Karpas-422 (cell line): ENCODE measurements around the gene JAGN1. TPM values are rescaled to one million over a fixed set of nuclear protein-coding genes. Genes with fewer than 3 reads are reported as not detected.

Experiments
- DNase-seq: peaks from one replicate; pipeline ENCODE4 v3.0.0-alpha.2; 2015
- H2AFZ ChIP-seq: fragments of 200-600 bp; sonication (generic); 2 replicates; pipeline ENCODE4 v1.6.1; 2014; ENCODE audit warnings: antibody characterized with exemption, low read length, mixed read lengths
- H3K27ac ChIP-seq: fragments of 200-600 bp; sonication (generic); 2 replicates; pipeline ENCODE4 v1.5.1; 2014; ENCODE audit warnings: mild to moderate bottlenecking, low read length, moderate library complexity
- H3K27me3 ChIP-seq: fragments of 200-600 bp; sonication (generic); 2 replicates; pipeline ENCODE4 v1.6.1; 2014; ENCODE audit warnings: low read length, mixed read lengths
- H3K36me3 ChIP-seq: fragments of 200-600 bp; sonication (generic); 2 replicates; pipeline ENCODE4 v1.6.1; 2014; ENCODE audit warnings: low read length, mixed read lengths; ENCODE audit not compliant: insufficient read depth
- H3K4me1 ChIP-seq: fragments of 200-600 bp; sonication (generic); 2 replicates; pipeline ENCODE4 v1.6.1; 2014; ENCODE audit warnings: mild to moderate bottlenecking, low read length, mixed read lengths
- H3K4me2 ChIP-seq: fragments of 200-600 bp; sonication (generic); 2 replicates; pipeline ENCODE4 v1.6.1; 2014; ENCODE audit warnings: low read length, low read depth, mild to moderate bottlenecking; ENCODE audit not compliant: poor library complexity, severe bottlenecking
- H3K4me3 ChIP-seq: fragments of 200-600 bp; sonication (generic); 2 replicates; pipeline ENCODE4 v1.5.1; 2014; ENCODE audit warnings: mild to moderate bottlenecking, antibody characterized with exemption, low read length, mixed read lengths
- H3K79me2 ChIP-seq: fragments of 200-600 bp; sonication (generic); 2 replicates; pipeline ENCODE4 v1.6.1; 2014; ENCODE audit warnings: mild to moderate bottlenecking, low read length, mixed read lengths
- H3K9ac ChIP-seq: fragments of 200-600 bp; sonication (generic); 2 replicates; pipeline ENCODE4 v1.6.0; 2014; ENCODE audit warnings: low read length
- H3K9me2 ChIP-seq: fragments of 200-600 bp; sonication (generic), shearing (Covaris generic); replicated peaks from 2 replicates; pipeline ENCODE4 v1.6.0; 2014; ENCODE audit warnings: mild to moderate bottlenecking, low read length, moderate library complexity; ENCODE audit not compliant: insufficient read depth
- H3K9me3 ChIP-seq: fragments of 300-700, 200-600 bp; sonication (generic); 2 replicates; pipeline ENCODE4 v1.6.1; 2014; ENCODE audit warnings: low read length, mixed read lengths
- H4K20me1 ChIP-seq: fragments of 200-600 bp; sonication (generic); 2 replicates; pipeline ENCODE4 v1.6.1; 2014; ENCODE audit warnings: mild to moderate bottlenecking, antibody characterized with exemption, low read length, low read depth; ENCODE audit not compliant: insufficient read depth
- total RNA-seq: library from RNA; depleted of rRNA; stranded (reverse); fragments of >200 nt; shearing (Covaris generic); gene quantifications from 2 replicates; pipeline ENCODE4 v1.2.3, GENCODE V29; 2014; ENCODE audit warnings: low replicate concordance

The JAGN1 gene
- total RNA-seq, 1 experiment from 2014 or later, result 39.2 TPM

GRCh38 chr3:9930804-9931418 lies 40.5 kb downstream of the JAGN1 start:
- no peak overlapping the region for H3K27ac ChIP-seq
- peak; percentile 66 for DNase-seq

GRCh38 chr3:9932535-9932842 lies 42.1 kb downstream of the JAGN1 start:
- H3K9ac ChIP-seq, result peak overlapping the region; percentile 76
- H3K79me2 ChIP-seq, result peaks cover 15% of the 10 kb centered on the region
- H3K27me3 ChIP-seq, result no peaks in the 10 kb centered on the region
- H3K27ac ChIP-seq, result no peak overlapping the region
- H4K20me1 ChIP-seq, result no peaks in the 10 kb centered on the region
- H3K4me1 ChIP-seq, result peaks cover 27% of the 10 kb centered on the region
- H3K9me2 ChIP-seq, result no peaks in the 10 kb centered on the region
- peak overlapping the region; percentile 86 for H3K4me3 ChIP-seq
- H3K4me2 ChIP-seq, result peak overlapping the region; percentile 98
- DNase-seq, result no peak
- H2AFZ ChIP-seq, result peak overlapping the region; percentile 96; the same call in 1 of the 2 replicates
- peaks cover 6% of the 10 kb centered on the region; the same call in 1 of the 2 replicates for H3K36me3 ChIP-seq
- no peaks in the 10 kb centered on the region for H3K9me3 ChIP-seq

More at GRCh38 chr3:9930804-9931418, 40.5 kb downstream of the JAGN1 start:
- no peaks in the 10 kb centered on the region for H3K9me3 ChIP-seq
- H3K4me3 ChIP-seq, result no peak overlapping the region
- peaks cover 27% of the 10 kb centered on the region for H3K4me1 ChIP-seq
- H3K27me3 ChIP-seq, result no peaks in the 10 kb centered on the region
- no peak overlapping the region for H3K9ac ChIP-seq
- H3K79me2 ChIP-seq, result peaks cover 15% of the 10 kb centered on the region
- no peaks in the 10 kb centered on the region for H4K20me1 ChIP-seq
- no peak overlapping the region for H3K4me2 ChIP-seq
- no peaks in the 10 kb centered on the region for H3K9me2 ChIP-seq
- H2AFZ ChIP-seq, result no peak overlapping the region
- no peaks in the 10 kb centered on the region for H3K36me3 ChIP-seq

GRCh38 chr3:9932843-9933560 lies 42.6 kb downstream of the JAGN1 start:
- H3K4me3 ChIP-seq, result peak overlapping the region; percentile 86
- no peaks in the 10 kb centered on the region for H3K9me2 ChIP-seq
- H3K27me3 ChIP-seq, result no peaks in the 10 kb centered on the region
- H3K9ac ChIP-seq, result peak overlapping the region; percentile 76
- H3K36me3 ChIP-seq, result peaks cover 6% of the 10 kb centered on the region; the same call in 1 of the 2 replicates
- peaks cover 27% of the 10 kb centered on the region for H3K4me1 ChIP-seq
- H3K79me2 ChIP-seq, result peaks cover 15% of the 10 kb centered on the region
- H4K20me1 ChIP-seq, result no peaks in the 10 kb centered on the region
- peak overlapping the region; percentile 96 for H2AFZ ChIP-seq
- H3K9me3 ChIP-seq, result no peaks in the 10 kb centered on the region
- H3K4me2 ChIP-seq, result peak overlapping the region; percentile 98
- peak; percentile 94 for DNase-seq
- H3K27ac ChIP-seq, result no peak overlapping the region

- H2AFZ ChIP-seq, result peak within 1 kb of the TSS; percentile 96
- peak; percentile 98 for DNase-seq
- H4K20me1 ChIP-seq, result no peaks in the 10 kb centered on the region
These were observed 43.3 kb downstream of the JAGN1 start, which contains the start of gene CRELD1 for GRCh38 chr3:9933561-9934234. CRELD1 (plus strand) TSS chr3:9933834; CDS start chr3:9934439, 605 bp downstream.

GRCh38 chr3:9934235-9934621 lies 43.8 kb downstream of the JAGN1 start:
- H3K4me1 ChIP-seq, result peaks cover 27% of the 10 kb centered on the region
- no peaks in the 10 kb centered on the region for H3K27me3 ChIP-seq
- H3K9me2 ChIP-seq, result no peaks in the 10 kb centered on the region
- H3K4me2 ChIP-seq, result peak overlapping the region; percentile 98
- peak; percentile 67 for DNase-seq
- no peaks in the 10 kb centered on the region for H3K9me3 ChIP-seq
- H3K27ac ChIP-seq, result peak overlapping the region; percentile 53
- peaks cover 6% of the 10 kb centered on the region; the same call in 1 of the 2 replicates for H3K36me3 ChIP-seq
- no peaks in the 10 kb centered on the region for H4K20me1 ChIP-seq
- peaks cover 15% of the 10 kb centered on the region for H3K79me2 ChIP-seq
- H3K9ac ChIP-seq, result peak overlapping the region; percentile 83
- peak overlapping the region; percentile 89; the same call in 1 of the 2 replicates for H2AFZ ChIP-seq
- H3K4me3 ChIP-seq, result peak overlapping the region; percentile 86

More at GRCh38 chr3:9933561-9934234, 43.3 kb downstream of the JAGN1 start, which contains the start of gene CRELD1:
- Histone ChIP-seq H3K4me3 (peak within 1 kb of the TSS; percentile 86), H3K36me3 (peaks cover 6% of the 10 kb centered on the region; the same call in 1 of the 2 replicates), H3K27me3 (no peaks in the 10 kb centered on the region), H3K9me3 (no peaks in the 10 kb centered on the region), H3K4me1 (peaks cover 27% of the 10 kb centered on the region), H3K9me2 (no peaks in the 10 kb centered on the region), H3K9ac (peak within 1 kb of the TSS; percentile 83), H3K79me2 (peaks cover 15% of the 10 kb centered on the region), H3K27ac (peak within 1 kb of the TSS; percentile 53), H3K4me2 (peak within 1 kb of the TSS; percentile 98)

- Histone ChIP-seq H3K4me2 (peak overlapping the region; percentile 98), H3K27me3 (no peaks in the 10 kb centered on the region), H3K79me2 (peaks cover 15% of the 10 kb centered on the region), H3K4me3 (peak overlapping the region; percentile 86), H3K4me1 (peaks cover 27% of the 10 kb centered on the region), H4K20me1 (no peaks in the 10 kb centered on the region), H2AFZ (no peak overlapping the region), H3K9ac (peak overlapping the region; percentile 83), H3K9me3 (no peaks in the 10 kb centered on the region), H3K9me2 (no peaks in the 10 kb centered on the region), H3K27ac (no peak overlapping the region), H3K36me3 (peaks cover 6% of the 10 kb centered on the region; the same call in 1 of the 2 replicates)
- DNase-seq, result no peak
These were observed 44.6 kb downstream of the JAGN1 start for GRCh38 chr3:9934993-9935392.

- no peak overlapping the region for H3K27ac ChIP-seq
- H4K20me1 ChIP-seq, result no peaks in the 10 kb centered on the region
- no peak overlapping the region for H2AFZ ChIP-seq
- no peak overlapping the region for H3K4me3 ChIP-seq
- peaks cover 6% of the 10 kb centered on the region; the same call in 1 of the 2 replicates for H3K36me3 ChIP-seq
- DNase-seq, result no peak
- no peaks in the 10 kb centered on the region for H3K9me2 ChIP-seq
- peaks cover 27% of the 10 kb centered on the region for H3K4me1 ChIP-seq
- no peaks in the 10 kb centered on the region for H3K27me3 ChIP-seq
- H3K79me2 ChIP-seq, result peaks cover 15% of the 10 kb centered on the region
- H3K9ac ChIP-seq, result no peak overlapping the region
- no peaks in the 10 kb centered on the region for H3K9me3 ChIP-seq
- peak overlapping the region; percentile 98 for H3K4me2 ChIP-seq
These were observed 45.6 kb downstream of the JAGN1 start for GRCh38 chr3:9935966-9936510.
